ENCODE measurements around the gene LMNB1. TPM values are rescaled to one million over a fixed set of nuclear protein-coding genes. Genes with fewer than 3 reads are reported as not detected.

The LMNB1 gene
- total and polyA plus RNA-seq, 12 donors = 0.78 to 14.7 (median 1.4) TPM

GRCh38 chr5:126875303-126875785 is 98.4 kb downstream of the LMNB1 start:
- WGBS, 2 donors = 53 to 62% methylated on average over 13 of the region's 13 CpGs
- TF ChIP-seq CTCF (IDR thresholded peaks at IDR 0.05) = no peak
- intact Hi-C loops (cut with DNase I) = no loop called here
- Histone ChIP-seq H3K4me1 (peaks cover 0 to 28% (median 4%) of the 10 kb centered on the region in 9 donors), H3K27ac (peak overlapping the region in 1 of 10 donors; percentile 8), H3K36me3 (peaks cover 0 to 29% (median 4%) of the 10 kb centered on the region in 9 donors), H3K9me3 (no peaks in the 10 kb centered on the region), H3K4me3 (no peak overlapping the region), H3K27me3 (no peaks in the 10 kb centered on the region)
- ATAC-seq (peak in 3 of 8 donors; percentile 40 to 55 (median 53)), DNase-seq (no peak)

- WGBS, 2 donors = 78 to 82% methylated on average over 7 of the region's 7 CpGs
- H3K27ac ChIP-seq = no peak overlapping the region
- no peak for TF ChIP-seq CTCF (IDR thresholded peaks at IDR 0.05)
- peaks cover 0 to 28% (median 4%) of the 10 kb centered on the region in 9 donors for H3K4me1 ChIP-seq
- DNase-seq = no peak
- peaks cover 0 to 22% (median 4%) of the 10 kb centered on the region in 9 donors for H3K36me3 ChIP-seq
- intact Hi-C loops (cut with DNase I) = no loop called here
- H3K9me3 ChIP-seq = no peaks in the 10 kb centered on the region
- H3K27me3 ChIP-seq = no peaks in the 10 kb centered on the region
- ATAC-seq = no peak
- H3K4me3 ChIP-seq = no peak overlapping the region
Measured at GRCh38 chr5:126877602-126878001, 100.7 kb downstream of the LMNB1 start.

DNA sequence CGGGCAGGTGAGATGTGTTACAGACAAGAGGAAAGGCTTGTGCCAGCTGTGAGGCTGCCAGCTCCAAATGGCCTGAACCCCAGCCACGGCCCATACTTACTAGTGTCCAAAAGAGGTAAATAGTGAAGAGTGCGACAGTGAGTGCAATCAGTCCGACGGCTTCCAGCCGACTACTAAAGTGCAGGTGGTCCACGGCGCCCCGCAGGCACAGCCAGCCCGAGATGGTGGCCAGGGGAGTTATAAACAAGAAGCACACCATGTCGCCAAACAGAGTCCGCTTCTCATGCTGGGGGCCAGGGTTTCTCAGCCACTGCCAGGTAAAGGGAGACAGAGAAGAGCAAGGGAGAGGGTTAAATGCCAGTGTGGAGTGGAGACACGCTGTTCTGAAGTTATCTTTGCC is 101.1 kb downstream of the LMNB1 start:
- DNase-seq (no peak), ATAC-seq (no peak)
- Histone ChIP-seq H3K4me1 (peaks cover 0 to 28% (median 4%) of the 10 kb centered on the region in 9 donors), H3K9me3 (no peaks in the 10 kb centered on the region), H3K27ac (no peak overlapping the region), H3K4me3 (no peak overlapping the region), H3K27me3 (no peaks in the 10 kb centered on the region), H3K36me3 (peaks cover 0 to 22% (median 4%) of the 10 kb centered on the region in 9 donors)
- no peak for TF ChIP-seq CTCF (IDR thresholded peaks at IDR 0.05)
- 74 to 84% methylated on average over 13 of the region's 13 CpGs for WGBS, 2 donors
- intact Hi-C loops (cut with DNase I) = no loop called here

- peaks cover 0 to 29% (median 4%) of the 10 kb centered on the region in 9 donors for H3K4me1 ChIP-seq
- H3K27me3 ChIP-seq = no peaks in the 10 kb centered on the region
- peaks cover 0 to 22% (median 4%) of the 10 kb centered on the region in 9 donors for H3K36me3 ChIP-seq
- intact Hi-C loops (cut with DNase I) = no loop called here
- no peak overlapping the region for H3K4me3 ChIP-seq
- no peak for DNase-seq
- no peaks in the 10 kb centered on the region for H3K9me3 ChIP-seq
- WGBS, 2 donors = 62 to 71% methylated on average over 4 of the region's 4 CpGs
- ATAC-seq = no peak
- no peak for TF ChIP-seq CTCF (IDR thresholded peaks at IDR 0.05)
- no peak overlapping the region for H3K27ac ChIP-seq
Measured at GRCh38 chr5:126878634-126879033, 101.7 kb downstream of the LMNB1 start.
